NCI-H2196 (cell line): ENCODE results near the gene TMC5.
"Not testable (repeated sequence)": the region's sequence is repeated elsewhere in the genome, so short reads cannot be mapped to it uniquely, and the experiment has no call there.

Experiments used
- DNase-seq: peaks from one replicate; lab custom pipeline; 2025; ENCODE audit not compliant: unreplicated experiment; lab: John Stamatoyannopoulos, UW

TMC5 gene

GRCh38 chr16:19417640-19418039 is at the start of gene TMC5:
Gene TMC5 (plus strand): TSS chr16:19417883. CDS start chr16:19440039, 22,156 bp downstream.
- no peak for DNase-seq

GRCh38 chr16:19372541-19372940 is 45.1 kb upstream of the TMC5 start:
- not testable (repeated sequence) for DNase-seq

GRCh38 chr16:19374402-19374801 is 43.3 kb upstream of the TMC5 start:
- DNase-seq: no peak

- DNase-seq: peak; percentile 61
These were observed 42.0 kb upstream of the TMC5 start for GRCh38 chr16:19375561-19376158.

GRCh38 chr16:19377864-19378263 is 39.8 kb upstream of the TMC5 start:
- no peak for DNase-seq

GRCh38 chr16:19378511-19378910 is 39.2 kb upstream of the TMC5 start:
- no peak for DNase-seq

- no peak for DNase-seq
These were observed 37.8 kb upstream of the TMC5 start for GRCh38 chr16:19379838-19380237.

GRCh38 chr16:19380328-19380727 is 37.4 kb upstream of the TMC5 start:
- no peak for DNase-seq

GRCh38 chr16:19382084-19382801 is 35.4 kb upstream of the TMC5 start:
- peak; percentile 53 for DNase-seq

GRCh38 chr16:19382887-19383816 is 34.5 kb upstream of the TMC5 start:
- DNase-seq: peak; percentile 81

- DNase-seq: peak; percentile 45
These were observed 33.0 kb upstream of the TMC5 start for GRCh38 chr16:19384656-19385055.

- no peak for DNase-seq
These were observed 31.2 kb upstream of the TMC5 start for GRCh38 chr16:19386525-19386924.

GRCh38 chr16:19389246-19389645 is 28.4 kb upstream of the TMC5 start:
- peak; percentile 78 for DNase-seq

GRCh38 chr16:19391185-19391776 is 26.4 kb upstream of the TMC5 start:
- not testable (repeated sequence) for DNase-seq

- DNase-seq: no peak
These were observed 25.3 kb upstream of the TMC5 start for GRCh38 chr16:19392352-19392751.

GRCh38 chr16:19393226-19394111 is 24.2 kb upstream of the TMC5 start:
- DNase-seq: no peak

- DNase-seq: peak; percentile 50
These were observed 21.9 kb upstream of the TMC5 start for GRCh38 chr16:19395646-19396267.

- DNase-seq: peak; percentile 92
These were observed 21.1 kb upstream of the TMC5 start for GRCh38 chr16:19396555-19397011.

GRCh38 chr16:19397373-19397772 is 20.3 kb upstream of the TMC5 start:
- DNase-seq: not testable (repeated sequence)

GRCh38 chr16:19400711-19401110 is 17.0 kb upstream of the TMC5 start:
- DNase-seq: no peak
